Psoas muscle (tissue), 8 donors: ENCODE measurements around the gene STAT3. TPM values are rescaled to one million over a fixed set of nuclear protein-coding genes. Genes with fewer than 3 reads are reported as not detected.

ENCODE experiments used
- ATAC-seq, 4 donors: fragments of 200-7000 bp; cut with Tn5 transposase; one replicate each; pipeline ENCODE4 v1.9.1; 2020; ENCODE audit warnings: moderate library complexity in 3 of 4, mild to moderate bottlenecking in 2 of 4
- DNase-seq, 2 donors: peaks; one replicate each; pipeline ENCODE4 v3.0.0-alpha.2; 2020
- H3K27ac ChIP-seq: fragments of 200-600 bp; one replicate; pipeline ENCODE4 v1.8.0; 2022
- H3K27me3 ChIP-seq, 3 donors: fragments of 200-600 bp in 1 of 3; one replicate each; pipeline versions ENCODE4 v1.6.1 to v1.8.0; 2013 to 2022; ENCODE audit warnings: low read length in 2 of 3, mild to moderate bottlenecking in 2 of 3, moderate library complexity in 1 of 3; ENCODE audit not compliant: insufficient read depth in 3 of 3
- H3K36me3 ChIP-seq, 2 donors: fragments of 200-600 bp in 1 of 2; one replicate each; pipeline versions ENCODE4 v1.6.1 to v1.8.0; 2013 to 2022; ENCODE audit warnings: low read depth in 1 of 2, mild to moderate bottlenecking in 1 of 2, moderate library complexity in 1 of 2; ENCODE audit not compliant: insufficient read depth in 1 of 2
- H3K4me1 ChIP-seq: fragments of 200-600 bp; one replicate; pipeline ENCODE4 v1.8.0; 2022
- H3K4me3 ChIP-seq: fragments of 200-600 bp; one replicate; pipeline ENCODE4 v1.8.0; 2022; ENCODE audit warnings: mild to moderate bottlenecking
- H3K9me3 ChIP-seq: fragments of 200-600 bp; one replicate; pipeline ENCODE4 v1.8.0; 2022
- CTCF ChIP-seq: fragments of 200-600 bp; IDR thresholded peaks from one replicate; pipeline ENCODE4 v1.8.0; 2022; ENCODE audit warnings: antibody characterized with exemption
- WGBS, 3 donors: extraction: QIAGEN DNeasy Blood & Tissue Kit; methylation state at CpG; one replicate each; pipeline versions ENCODE4 v1.1.6 to v1.1.7; 2013; 5-methylcytosine and 5-hydroxymethylcytosine counted together
- intact Hi-C, 2 donors: fragments of 100-400 bp; cut with DNase I; formaldehyde crosslinking; loops; one replicate each; pipeline versions ENCODE4 v1.11.0 to v1.14.2; 2022
- polyA plus RNA-seq, 3 donors: library from polyadenylated mRNA; stranded (reverse); fragments of 200-250 nt; gene quantifications; one replicate each; pipeline ENCODE4 v1.2.3, GENCODE V29; 2013
- total RNA-seq, 4 donors: library from RNA; stranded (reverse); fragmentation: NEBNext Ultra II Directional in 2 of 4; extraction: Animal tissue kit (Norgen Biotek cat#: 25700) in 2 of 4; gene quantifications; one replicate each; pipeline versions ENCODE4 v1.2.1 to v1.2.4, GENCODE V29; 2021 to 2023
- donor health status: healthy with polysubstance abuse.
- donor health status: DM: no; HTN: no; CAD: no; lungs with moderate emphysema.
- donor health status: Bipolar disorder and iron deficiency.
- donor health status: healthy.
- donor health status: DM: yes; HTN: yes; CAD: no.
- donor health status: DM: no; HTN: no; CAD: no.
- donor health status: DM: no; HTN: no; CAD: no.
- donor health status: DM: yes; HTN: yes; CAD: no.

Gene STAT3
- total and polyA plus RNA-seq, 7 donors, result 67.3 to 279 (median 111) TPM

- Histone ChIP-seq H3K9me3 (no peaks in the 10 kb centered on the region), H3K4me3 (no peak overlapping the region), H3K4me1 (peaks cover 21% of the 10 kb centered on the region), H3K27ac (no peak overlapping the region), H3K27me3 (no peaks in the 10 kb centered on the region), H3K36me3 (peaks cover 12 to 85% of the 10 kb centered on the region in 2 donors)
- ATAC-seq, result no peak
- intact Hi-C loops, result loop anchor here in 1 of 2 donors (2.0 to 10.0 kb wide), 2 partner anchors 91 to 359 kb away; partner anchors contain the start of gene PLEKHH3
- TF ChIP-seq CTCF, result no peak
- WGBS, 3 donors, result 86 to 88% (median 87%) methylated on average over 10 of the region's 10 CpGs
- no peak for DNase-seq
These were observed 72.7 kb downstream of the STAT3 start for GRCh38 chr17:42315402-42316156.

GRCh38 chr17:42313773-42314566, 74.3 kb downstream of the STAT3 start:
- H3K4me1 ChIP-seq, result peaks cover 21% of the 10 kb centered on the region
- ATAC-seq, result no peak
- TF ChIP-seq CTCF, result no peak
- DNase-seq, result no peak
- no peak overlapping the region for H3K4me3 ChIP-seq
- peak overlapping the region; percentile 46 for H3K27ac ChIP-seq
- H3K27me3 ChIP-seq, result no peaks in the 10 kb centered on the region
- WGBS, 3 donors, result 77 to 85% (median 81%) methylated on average over 14 of the region's 14 CpGs
- H3K36me3 ChIP-seq, result peaks cover 12 to 79% of the 10 kb centered on the region in 2 donors
- intact Hi-C loops, result loop anchor here in 1 of 2 donors (2.0 to 10.0 kb wide), 2 partner anchors 93 to 361 kb away; partner anchors contain the start of gene PLEKHH3
- no peaks in the 10 kb centered on the region for H3K9me3 ChIP-seq

GRCh38 chr17:42313389-42313772, 74.9 kb downstream of the STAT3 start:
- Histone ChIP-seq H3K4me1 (peaks cover 21% of the 10 kb centered on the region), H3K27ac (peak overlapping the region; percentile 46)
- TF ChIP-seq CTCF, result no peak

GRCh38 chr17:42312285-42313130, 75.7 kb downstream of the STAT3 start:
- H3K27ac ChIP-seq, result peak overlapping the region; percentile 88
- H3K4me1 ChIP-seq, result peaks cover 21% of the 10 kb centered on the region
- DNase-seq (peak; percentile 89 to 94), ATAC-seq (peak; percentile 80 to 90 (median 86))
- peaks cover 9 to 78% of the 10 kb centered on the region in 2 donors for H3K36me3 ChIP-seq
- H3K27me3 ChIP-seq, result no peaks in the 10 kb centered on the region
- H3K9me3 ChIP-seq, result no peaks in the 10 kb centered on the region
- WGBS, 3 donors, result 20 to 27% (median 25%) methylated on average over 43 to 54 of the region's 54 CpGs
- TF ChIP-seq CTCF, result peak; percentile 62
- peak overlapping the region; percentile 51 for H3K4me3 ChIP-seq
- intact Hi-C loops, result loop anchor here in 1 of 2 donors (10.0 kb wide), 1 partner anchor 362 kb away; the partner anchor contains the start of gene PLEKHH3

More at GRCh38 chr17:42313389-42313772, 74.9 kb downstream of the STAT3 start:
- DNase-seq (no peak), ATAC-seq (no peak)
- no peaks in the 10 kb centered on the region for H3K27me3 ChIP-seq
- WGBS, 3 donors, result 88 to 95% (median 93%) methylated on average over 4 of the region's 4 CpGs
- no peak overlapping the region for H3K4me3 ChIP-seq
- H3K9me3 ChIP-seq, result no peaks in the 10 kb centered on the region
- intact Hi-C loops, result loop anchor here in 1 of 2 donors (10.0 kb wide), 1 partner anchor 361 kb away; the partner anchor contains the start of gene PLEKHH3
- peaks cover 9 to 78% of the 10 kb centered on the region in 2 donors for H3K36me3 ChIP-seq
